Left colon (tissue), 2 donors: ENCODE data around the gene ADGRL1. TPM values are rescaled to one million over a fixed set of nuclear protein-coding genes. Genes with fewer than 3 reads are reported as not detected.

Experiments used
- ATAC-seq: fragments of 200-7000 bp; cut with Tn5 transposase; one replicate; pipeline ENCODE4 v1.9.1; 2020; ENCODE audit warnings: mild to moderate bottlenecking, moderate library complexity
- DNase-seq, 2 donors: peaks; one replicate each; pipeline ENCODE4 v3.0.0-alpha.2; 2020
- intact Hi-C, 2 donors: fragments of 100-400 bp; cut with DNase I in 1 of 2; cut with micrococcal nuclease in 1 of 2; formaldehyde crosslinking; loops; one replicate each; pipeline versions ENCODE4 v1.11.2 to v1.14.0; 2022; cut with DNase I, micrococcal nuclease
- total RNA-seq, 2 donors: library from RNA; stranded (reverse); fragmentation: NEBNext Ultra II Directional; extraction: Animal tissue kit (Norgen Biotek cat#: 25700); gene quantifications; one replicate each; pipeline ENCODE4 v1.2.1, GENCODE V29; 2021
- donor health status: DM: no; HTN: no; CAD: no.
- donor health status: DM: yes; HTN: yes; CAD: no.

Gene ADGRL1
- total RNA-seq, 2 donors from 2014 or later: 34.6 to 55.9 TPM

- no peak for DNase-seq
- ATAC-seq: no peak
- intact Hi-C loops: no loop called here
Measured at GRCh38 chr19:14106840-14107239, 99.1 kb downstream of the ADGRL1 start.

GRCh38 chr19:14105680-14106079 is 100.3 kb downstream of the ADGRL1 start:
- intact Hi-C loops: no loop called here
- peak in 1 of 2 donors; percentile 48 for DNase-seq
- peak; percentile 92 for ATAC-seq

- no peak for DNase-seq
- no peak for ATAC-seq
- intact Hi-C loops: no loop called here
Measured at GRCh38 chr19:14103310-14103709, 102.7 kb downstream of the ADGRL1 start.

GRCh38 chr19:14102756-14103155 is 103.2 kb downstream of the ADGRL1 start:
- DNase-seq (no peak), ATAC-seq (no peak)
- intact Hi-C loops: no loop called here

- DNase-seq (no peak), ATAC-seq (no peak)
- intact Hi-C loops: no loop called here
Measured at GRCh38 chr19:14102102-14102696, 103.8 kb downstream of the ADGRL1 start.

GRCh38 chr19:14101003-14101545 is 104.9 kb downstream of the ADGRL1 start:
- DNase-seq: no peak
- no peak for ATAC-seq
- intact Hi-C loops: no loop called here

Other genes with a start within 250 kb of the ADGRL1 start
- gene RFX1, start 199.8 kb downstream of the ADGRL1 start, total RNA-seq: 10 to 100 TPM; 11.6 to 12.0 TPM
- gene RLN3, start 178.0 kb downstream of the ADGRL1 start, total RNA-seq: not detected
- 1 to 10 TPM; 1.9 to 3.6 TPM for gene IL27RA, start 174.4 kb downstream of the ADGRL1 start, total RNA-seq
- under 1 TPM; 0.59 to 0.79 TPM for gene PALM3, start 144.1 kb downstream of the ADGRL1 start, total RNA-seq
- 10 to 100 TPM; 32.9 to 40.3 TPM for gene MISP3, start 133.4 kb downstream of the ADGRL1 start, total RNA-seq
- under 1 TPM in 1 of 2 donors, not detected in 1; 0.42 TPM for gene C19orf67, start 120.4 kb downstream of the ADGRL1 start, total RNA-seq
- 10 to 100 TPM; 45.8 to 51.5 TPM for gene SAMD1, start 115.4 kb downstream of the ADGRL1 start, total RNA-seq
- 10 to 100 TPM; 78.8 to 80.1 TPM for gene PRKACA, start 88.4 kb downstream of the ADGRL1 start, total RNA-seq
- gene ASF1B, start 69.6 kb downstream of the ADGRL1 start, total RNA-seq: 10 to 100 TPM in 1 of 2 donors, 1 to 10 TPM in 1; 6.5 to 12.5 TPM
- gene ADGRE5, start 175.3 kb upstream of the ADGRL1 start, total RNA-seq: 100 to 1,000 TPM; 147 to 173 TPM
- 10 to 100 TPM; 55.3 to 85.8 TPM for gene DDX39A, start 213.2 kb upstream of the ADGRL1 start, total RNA-seq
- gene PKN1, start 227.1 kb upstream of the ADGRL1 start, total RNA-seq: 10 to 100 TPM; 29.3 to 49.6 TPM